Uterus (tissue), 4 donors: ENCODE data around the gene ESPN. TPM values are rescaled to one million over a fixed set of nuclear protein-coding genes. Genes with fewer than 3 reads are reported as not detected.

ENCODE experiments used
- DNase-seq, 2 donors: peaks; one replicate each; pipeline ENCODE4 v3.0.0-alpha.2; 2019 to 2020
- H3K27ac ChIP-seq, 2 donors: fragments of 200-600 bp; sonication (generic); 1 replicate in 1 of 2; 2 replicates in 1 of 2; pipeline ENCODE4 v1.5.1; 2016 to 2018
- H3K27me3 ChIP-seq, 2 donors: fragments of 200-600 bp; sonication (generic); one replicate each; pipeline ENCODE4 v1.5.1; 2018 to 2019; ENCODE audit warnings: control low read depth in 1 of 2
- H3K36me3 ChIP-seq, 2 donors: fragments of 200-600 bp; sonication (generic); one replicate each; pipeline ENCODE4 v1.5.1; 2019; ENCODE audit warnings: control low read depth in 1 of 2
- H3K4me1 ChIP-seq, 2 donors: fragments of 200-600 bp; sonication (generic); one replicate each; pipeline ENCODE4 v1.5.1; 2018 to 2019; ENCODE audit warnings: control low read depth in 1 of 2
- H3K4me3 ChIP-seq, 2 donors: fragments of 200-600 bp; sonication (generic); 1 replicate in 1 of 2; 2 replicates in 1 of 2; pipeline ENCODE4 v1.5.1; 2018 to 2019; ENCODE audit warnings: mild to moderate bottlenecking in 1 of 2
- H3K9me3 ChIP-seq, 2 donors: fragments of 200-600 bp; sonication (generic); one replicate each; pipeline ENCODE4 v1.5.1; 2019; ENCODE audit warnings: control low read depth in 1 of 2
- POLR2A ChIP-seq, 2 donors: fragments of 450-650 bp; IDR thresholded peaks; one replicate each; pipeline ENCODE4 v1.6.1; 2016; ENCODE audit warnings: antibody characterized with exemption in 2 of 2, mild to moderate bottlenecking in 1 of 2, moderate library complexity in 1 of 2
- intact Hi-C: fragments of 100-400 bp; cut with DNase I; formaldehyde crosslinking; loops from one replicate; pipeline ENCODE4 v1.15.1; 2023; ENCODE audit warnings: low total_unique reads
- total RNA-seq, 4 donors: library from RNA; depleted of rRNA in 3 of 4; stranded (reverse); fragments of >200 nt in 3 of 4; gene quantifications; one replicate each; pipeline versions ENCODE4 v1.1.0 to v1.2.4, GENCODE V29; 2014 to 2023
- TF ChIP-seq, protein P1 (sequence below), 4 experiments: fragments of 200-600 bp in 2 of 4; fragments of 450-650 bp in 2 of 4; sonication (generic) in 2 of 4; IDR thresholded peaks; one replicate each; pipeline ENCODE4 v1.5.1; 2016 to 2019; ENCODE audit warnings: antibody characterized with exemption in 4 of 4, mild to moderate bottlenecking in 2 of 4, moderate library complexity in 1 of 4
- donor health status: DM: yes; HTN: yes; CAD: no.

The ESPN gene
- total RNA-seq, 4 donors from 2014 or later: 0.58 to 2.5 TPM; not detected in 2

DNA sequence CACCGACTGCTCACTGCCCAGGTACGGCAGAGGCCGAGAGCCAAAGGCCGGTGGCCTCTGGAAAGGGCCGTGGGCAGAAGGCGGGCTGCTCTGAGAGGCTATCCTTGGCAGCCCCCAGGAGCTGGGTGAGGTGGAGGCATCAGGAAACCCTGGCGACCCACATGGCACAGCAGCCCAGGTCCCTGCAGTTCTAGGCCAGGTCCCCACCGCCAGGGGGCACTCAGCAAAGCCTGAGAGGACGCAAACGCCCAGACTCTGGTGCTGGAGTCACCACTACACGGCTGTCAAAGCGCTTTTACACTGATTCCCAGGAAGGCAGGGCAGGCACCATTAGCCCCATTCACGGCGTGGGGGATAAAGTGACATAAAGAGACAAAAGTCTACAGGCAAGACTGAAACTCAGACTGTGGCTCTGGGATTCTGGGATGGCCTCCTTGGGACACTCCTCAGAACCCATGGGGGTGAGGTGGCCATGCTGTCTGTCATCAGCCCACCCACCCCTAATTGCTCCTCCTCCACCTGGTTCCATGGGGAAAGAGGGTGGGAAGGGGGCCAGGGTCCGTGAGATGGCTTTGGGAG, 61.9 kb downstream of the ESPN start:
- Histone ChIP-seq H3K4me3 (no peak overlapping the region), H3K9me3 (no peaks in the 10 kb centered on the region), H3K27ac (no peak overlapping the region), H3K36me3 (no peaks in the 10 kb centered on the region), H3K27me3 (no peaks in the 10 kb centered on the region), H3K4me1 (peaks cover 0 to 10% of the 10 kb centered on the region in 2 donors)
- TF ChIP-seq, protein P1, sequence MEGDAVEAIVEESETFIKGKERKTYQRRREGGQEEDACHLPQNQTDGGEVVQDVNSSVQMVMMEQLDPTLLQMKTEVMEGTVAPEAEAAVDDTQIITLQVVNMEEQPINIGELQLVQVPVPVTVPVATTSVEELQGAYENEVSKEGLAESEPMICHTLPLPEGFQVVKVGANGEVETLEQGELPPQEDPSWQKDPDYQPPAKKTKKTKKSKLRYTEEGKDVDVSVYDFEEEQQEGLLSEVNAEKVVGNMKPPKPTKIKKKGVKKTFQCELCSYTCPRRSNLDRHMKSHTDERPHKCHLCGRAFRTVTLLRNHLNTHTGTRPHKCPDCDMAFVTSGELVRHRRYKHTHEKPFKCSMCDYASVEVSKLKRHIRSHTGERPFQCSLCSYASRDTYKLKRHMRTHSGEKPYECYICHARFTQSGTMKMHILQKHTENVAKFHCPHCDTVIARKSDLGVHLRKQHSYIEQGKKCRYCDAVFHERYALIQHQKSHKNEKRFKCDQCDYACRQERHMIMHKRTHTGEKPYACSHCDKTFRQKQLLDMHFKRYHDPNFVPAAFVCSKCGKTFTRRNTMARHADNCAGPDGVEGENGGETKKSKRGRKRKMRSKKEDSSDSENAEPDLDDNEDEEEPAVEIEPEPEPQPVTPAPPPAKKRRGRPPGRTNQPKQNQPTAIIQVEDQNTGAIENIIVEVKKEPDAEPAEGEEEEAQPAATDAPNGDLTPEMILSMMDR (IDR thresholded peaks at IDR 0.05): peak; percentile 65 to 84 (median 72)
- TF ChIP-seq POLR2A (IDR thresholded peaks at IDR 0.05): no peak
- intact Hi-C loops: no loop called here
- peak; percentile 69 to 73 for DNase-seq

DNA sequence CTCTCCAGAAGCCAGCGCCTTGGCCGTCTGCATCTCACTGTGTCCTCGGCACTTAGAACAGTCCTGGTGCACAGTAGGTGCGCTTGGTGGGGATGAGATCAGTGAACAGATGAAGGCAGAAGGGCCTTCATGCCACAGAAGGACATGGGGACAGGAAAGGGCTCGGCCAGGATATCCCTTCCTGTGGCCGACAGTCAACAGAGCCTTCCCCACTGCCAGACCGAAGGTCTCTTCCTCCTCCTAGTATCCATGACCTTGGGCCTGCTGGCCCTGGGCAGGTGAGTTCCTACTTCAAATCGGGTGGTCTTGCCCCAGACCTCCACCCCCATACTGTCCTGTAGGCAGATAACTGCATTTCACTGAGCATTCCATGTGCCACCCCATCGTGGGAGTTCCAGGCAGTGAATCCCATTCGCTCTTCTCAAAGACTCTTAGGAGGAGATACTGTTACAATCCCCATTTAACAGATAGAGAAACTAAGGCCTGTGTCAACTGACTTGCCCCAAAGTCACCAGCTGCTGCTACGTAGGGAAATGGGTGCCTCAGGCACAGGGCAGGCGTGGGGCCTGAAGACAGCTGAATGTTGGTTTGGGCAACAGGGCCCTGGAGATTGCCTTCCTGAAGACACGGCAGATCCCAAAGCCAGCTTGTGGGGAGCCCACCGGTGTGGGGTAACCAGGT, 63.4 kb downstream of the ESPN start:
- intact Hi-C loops: no loop called here
- Histone ChIP-seq H3K4me1 (peaks cover 0 to 10% of the 10 kb centered on the region in 2 donors), H3K27me3 (no peaks in the 10 kb centered on the region), H3K27ac (no peak overlapping the region), H3K36me3 (no peaks in the 10 kb centered on the region), H3K9me3 (no peaks in the 10 kb centered on the region), H3K4me3 (no peak overlapping the region)
- no peak for TF ChIP-seq POLR2A (IDR thresholded peaks at IDR 0.05)
- TF ChIP-seq, protein P1 (IDR thresholded peaks at IDR 0.05): no peak
- DNase-seq: no peak

- intact Hi-C loops: no loop called here
- H3K9me3 ChIP-seq: no peaks in the 10 kb centered on the region
These were observed 64.2 kb downstream of the ESPN start for GRCh38 chr1:6488602-6489382.

GRCh38 chr1:6489383-6489765, 64.8 kb downstream of the ESPN start:
- Histone ChIP-seq H3K36me3 (no peaks in the 10 kb centered on the region), H3K27me3 (no peaks in the 10 kb centered on the region), H3K4me3 (no peak overlapping the region), H3K27ac (no peak overlapping the region), H3K9me3 (no peaks in the 10 kb centered on the region), H3K4me1 (peaks cover 0 to 10% of the 10 kb centered on the region in 2 donors)
- TF ChIP-seq, protein P1 (IDR thresholded peaks at IDR 0.05): no peak
- TF ChIP-seq POLR2A (IDR thresholded peaks at IDR 0.05): no peak
- DNase-seq: no peak
- intact Hi-C loops: no loop called here

More at GRCh38 chr1:6488602-6489382, 64.2 kb downstream of the ESPN start:
- no peak overlapping the region for H3K27ac ChIP-seq
- no peaks in the 10 kb centered on the region for H3K27me3 ChIP-seq
- H3K4me3 ChIP-seq: no peak overlapping the region
- H3K36me3 ChIP-seq: no peaks in the 10 kb centered on the region
- peaks cover 0 to 10% of the 10 kb centered on the region in 2 donors for H3K4me1 ChIP-seq
- no peak for DNase-seq
- TF ChIP-seq, protein P1 (IDR thresholded peaks at IDR 0.05): no peak
- TF ChIP-seq POLR2A (IDR thresholded peaks at IDR 0.05): no peak

DNA sequence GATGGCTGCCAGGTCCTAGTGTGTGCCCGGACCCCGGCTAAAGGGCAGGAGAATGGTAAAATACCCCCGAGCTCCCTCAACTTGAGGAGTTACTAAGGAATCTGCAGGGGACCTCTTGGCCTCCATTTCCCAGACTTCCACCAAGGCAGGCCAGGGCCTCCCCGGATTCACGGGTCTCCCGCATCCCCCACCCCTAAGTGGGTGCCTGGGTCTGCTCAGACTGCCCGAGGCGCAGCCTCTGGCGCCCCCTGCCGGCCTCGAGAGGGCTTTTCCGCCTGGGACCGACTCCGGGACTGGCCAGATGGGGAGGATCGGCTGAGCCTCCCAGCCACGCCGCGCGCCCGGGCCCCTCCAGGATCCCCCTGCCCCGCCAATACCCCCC, 65.2 kb downstream of the ESPN start:
- H3K36me3 ChIP-seq: no peaks in the 10 kb centered on the region
- TF ChIP-seq, protein P1 (IDR thresholded peaks at IDR 0.05): peak; percentile 77 to 86 (median 81)
- peak in 1 of 2 donors; percentile 15 for TF ChIP-seq POLR2A (IDR thresholded peaks at IDR 0.05)
- H3K27ac ChIP-seq: peak overlapping the region in 1 of 2 donors; percentile 63
- H3K27me3 ChIP-seq: no peaks in the 10 kb centered on the region
- intact Hi-C loops: loop anchor here (10.0 kb wide), 1 partner anchor 155 kb away; no protein-coding TSS in a partner anchor
- peak overlapping the region; percentile 46 to 53 for H3K4me3 ChIP-seq
- DNase-seq: peak; percentile 42 to 58
- H3K4me1 ChIP-seq: peaks cover 0 to 10% of the 10 kb centered on the region in 2 donors
- no peaks in the 10 kb centered on the region for H3K9me3 ChIP-seq
